ENCODE data around the gene BFSP2. TPM values are rescaled to one million over a fixed set of nuclear protein-coding genes. Genes with fewer than 3 reads are reported as not detected.

Gene BFSP2
- polyA plus RNA-seq (ENCODE audit: insufficient read length): not detected

DNA sequence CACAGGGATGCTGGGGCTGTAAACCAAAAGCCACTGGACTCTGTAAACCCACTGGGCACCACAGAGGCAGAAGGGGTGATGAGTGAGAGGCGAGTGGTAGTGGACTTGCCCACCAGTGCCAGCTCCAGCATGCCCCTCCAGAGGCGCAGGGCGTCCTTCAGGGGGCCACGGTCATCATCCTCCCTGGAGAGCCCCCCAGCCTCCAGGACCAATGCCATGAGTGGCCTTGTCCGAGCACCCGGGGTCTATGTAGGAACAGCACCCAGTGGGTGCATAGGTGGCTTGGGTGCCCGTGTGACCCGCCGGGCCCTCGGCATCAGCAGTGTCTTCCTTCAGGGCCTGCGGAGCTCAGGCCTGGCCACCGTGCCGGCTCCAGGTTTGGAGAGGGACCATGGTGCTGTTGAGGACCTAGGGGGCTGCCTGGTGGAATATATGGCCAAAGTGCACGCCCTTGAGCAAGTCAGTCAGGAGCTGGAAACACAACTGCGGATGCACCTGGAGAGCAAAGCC lies at the start of gene BFSP2:
TSS of gene BFSP2 (plus strand) at position 51 of the 510 bp plus-strand sequence. CDS start at position 79, 28 bp downstream.
- DNase-seq (ENCODE audit: low read depth): no peak

GRCh38 chr3:133354721-133355120 lies 45.1 kb upstream of the BFSP2 start:
- DNase-seq (ENCODE audit: low read depth): no peak

DNA sequence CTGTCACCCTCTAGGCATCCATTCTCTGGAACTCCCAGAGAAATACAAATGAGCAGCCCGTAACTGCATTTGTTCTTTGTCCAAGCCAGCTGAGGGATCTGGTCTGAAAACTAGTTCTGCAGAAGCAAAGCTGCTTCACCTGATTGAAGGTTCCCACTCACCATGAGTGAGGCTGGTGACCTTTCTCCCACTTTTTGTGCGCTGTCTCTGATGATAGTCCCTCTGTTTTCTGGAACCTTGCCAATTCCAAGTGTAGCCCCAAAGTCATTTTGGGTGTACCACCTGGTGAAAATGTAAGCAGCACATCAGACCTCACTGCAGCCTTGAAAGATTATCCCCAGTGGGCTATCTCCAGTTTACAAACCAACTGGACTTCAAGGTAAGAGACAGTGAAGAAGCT lies 39.4 kb upstream of the BFSP2 start:
- DNase-seq (ENCODE audit: low read depth): no peak

GRCh38 chr3:133361011-133361410 lies 38.8 kb upstream of the BFSP2 start:
- no peak for DNase-seq (ENCODE audit: low read depth)

- DNase-seq (ENCODE audit: low read depth): no peak
Observed at GRCh38 chr3:133361435-133361834, 38.4 kb upstream of the BFSP2 start.

- no peak for DNase-seq (ENCODE audit: low read depth)
Observed at GRCh38 chr3:133362539-133362938, 37.3 kb upstream of the BFSP2 start.

DNA sequence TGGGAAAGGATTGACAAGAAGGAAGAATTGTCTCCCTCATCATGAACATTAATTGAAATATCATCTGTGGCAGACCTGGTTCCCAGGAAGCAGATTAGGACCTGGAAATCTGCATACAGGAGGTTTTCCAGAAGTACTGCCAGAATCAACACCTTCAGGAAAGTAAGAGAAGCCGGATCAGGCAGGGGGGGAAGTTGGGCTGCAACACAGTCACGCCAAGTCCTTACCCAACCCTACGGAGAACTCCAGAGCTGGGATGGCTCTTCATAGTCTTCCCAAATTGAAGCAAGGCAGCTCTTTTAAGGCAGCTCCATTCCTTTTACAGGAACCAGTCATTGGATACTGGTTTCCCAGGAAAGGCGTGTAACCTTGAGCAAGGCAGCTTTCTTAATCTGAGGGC lies 35.2 kb upstream of the BFSP2 start:
- no peak for DNase-seq (ENCODE audit: low read depth)

- DNase-seq (ENCODE audit: low read depth): no peak
Observed at GRCh38 chr3:133366921-133367320, 32.9 kb upstream of the BFSP2 start.

DNA sequence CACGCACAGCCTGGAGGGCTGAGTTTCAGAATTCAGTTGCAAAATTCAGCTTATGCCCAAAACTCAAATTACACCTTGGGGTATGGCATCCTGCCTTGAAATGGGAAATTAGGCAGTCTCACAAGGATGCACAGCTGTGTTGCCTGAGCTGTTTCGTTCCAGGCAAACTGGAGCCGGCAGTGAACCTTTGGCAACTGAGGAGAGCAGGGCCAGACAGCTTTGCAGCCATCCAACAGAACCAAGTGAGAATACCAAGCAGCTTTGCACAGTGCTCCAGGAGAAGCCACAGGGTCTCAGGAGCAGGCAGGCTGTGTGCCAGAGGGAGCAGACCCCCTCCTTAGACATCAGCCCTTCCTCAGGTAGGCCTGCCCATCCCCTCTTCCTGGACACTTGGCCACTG lies 32.5 kb upstream of the BFSP2 start:
- no peak for DNase-seq (ENCODE audit: low read depth)

DNA sequence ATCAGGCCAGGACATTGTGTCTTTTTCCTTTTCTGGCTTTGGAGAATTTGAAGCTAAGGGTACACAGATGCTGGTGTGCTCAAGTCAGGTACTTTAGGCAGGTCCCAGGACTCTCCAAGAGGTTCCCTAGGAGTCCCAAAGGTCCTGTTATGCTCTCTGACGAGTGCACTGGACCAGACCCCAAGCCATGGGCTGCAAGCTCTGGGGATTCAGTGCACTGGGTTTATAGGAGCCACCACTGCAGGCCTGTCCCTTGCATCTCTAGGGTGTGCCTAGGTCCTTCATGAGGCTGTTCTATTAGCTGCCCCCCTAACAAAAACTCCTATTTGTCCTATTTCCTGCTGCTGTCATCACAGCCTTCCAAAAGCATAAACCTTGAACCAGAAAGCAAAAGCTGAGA lies 31.9 kb upstream of the BFSP2 start:
- no peak for DNase-seq (ENCODE audit: low read depth)

GRCh38 chr3:133368371-133369067 lies 31.3 kb upstream of the BFSP2 start:
- no peak for DNase-seq (ENCODE audit: low read depth)

DNA sequence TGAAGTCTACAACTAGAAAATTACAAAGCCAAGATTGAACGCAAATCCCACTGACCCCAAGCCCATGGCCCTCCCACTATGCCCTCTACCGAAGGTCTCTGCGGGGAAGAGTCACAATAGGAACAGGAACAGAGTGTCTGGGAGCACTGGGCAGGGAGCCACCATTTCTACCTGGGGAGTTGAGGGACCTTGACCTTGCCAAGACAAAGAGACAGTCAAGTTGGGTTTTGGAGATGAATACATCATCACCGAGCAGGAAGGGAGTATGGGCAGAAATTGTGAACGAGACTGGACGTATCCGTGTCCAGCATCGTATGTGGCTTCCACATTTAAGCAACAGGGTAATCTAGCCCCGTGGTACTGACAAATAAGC lies 30.8 kb upstream of the BFSP2 start:
- DNase-seq (ENCODE audit: low read depth): no peak

DNA sequence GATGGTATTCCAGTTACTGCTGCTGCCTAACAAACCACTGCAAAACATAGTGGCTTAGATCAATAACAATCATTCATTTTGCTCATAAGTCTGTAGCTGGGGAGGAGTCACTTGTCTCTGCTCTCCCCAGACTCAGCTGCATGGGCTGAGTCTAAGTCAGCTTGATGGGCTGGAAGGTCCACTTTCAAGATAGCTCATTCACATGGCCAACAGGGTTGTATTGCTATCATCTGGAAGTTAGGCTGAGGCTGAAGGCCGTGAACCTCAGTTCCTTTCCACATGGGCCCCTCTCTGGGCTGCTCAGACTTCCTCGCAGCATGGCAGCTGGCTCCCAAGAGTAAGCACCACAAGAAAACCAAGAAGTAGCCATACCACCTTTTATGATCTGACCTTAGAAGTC lies 28.7 kb upstream of the BFSP2 start:
- DNase-seq (ENCODE audit: low read depth): no peak

- DNase-seq (ENCODE audit: low read depth): no peak
Observed at GRCh38 chr3:133371676-133372075, 28.2 kb upstream of the BFSP2 start.

DNA sequence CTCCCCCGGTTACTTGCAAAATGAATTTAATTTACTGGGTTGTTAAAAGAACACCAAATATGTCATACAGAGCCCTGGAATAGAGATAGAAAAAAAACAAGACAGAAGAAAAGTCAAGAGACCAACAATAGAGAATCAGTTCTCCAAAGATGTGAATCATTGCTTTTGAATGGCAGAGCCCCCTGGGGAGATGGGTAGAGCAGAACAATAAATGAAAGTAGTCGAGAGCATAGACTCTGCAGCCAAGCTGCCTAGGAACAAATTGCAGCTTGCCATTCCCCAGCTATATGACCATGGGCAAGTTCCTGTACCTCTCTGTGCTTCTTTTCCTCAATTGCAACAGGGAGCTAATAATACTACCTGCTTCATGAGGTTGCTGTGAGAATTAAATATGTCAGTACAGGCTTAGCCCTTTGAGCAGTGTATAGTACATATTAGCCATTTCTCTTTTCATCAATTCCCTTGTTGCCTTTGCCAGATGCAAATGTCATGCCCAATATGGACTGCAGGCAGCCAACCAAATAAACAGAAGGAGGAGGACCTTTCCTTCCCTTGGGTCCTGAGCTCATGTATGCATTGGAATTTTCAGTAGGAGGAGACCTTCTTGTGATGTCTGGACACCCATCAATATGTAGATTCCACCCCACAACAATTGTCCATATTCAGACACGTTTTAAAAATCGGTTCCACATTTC lies 25.0 kb upstream of the BFSP2 start:
- no peak for DNase-seq (ENCODE audit: low read depth)

GRCh38 chr3:133375403-133375745 lies 24.5 kb upstream of the BFSP2 start:
- DNase-seq (ENCODE audit: low read depth): no peak

- no peak for DNase-seq (ENCODE audit: low read depth)
Observed at GRCh38 chr3:133376810-133377209, 23.0 kb upstream of the BFSP2 start.

GRCh38 chr3:133377396-133377795 lies 22.5 kb upstream of the BFSP2 start:
- DNase-seq (ENCODE audit: low read depth): peak; percentile 19

DNA sequence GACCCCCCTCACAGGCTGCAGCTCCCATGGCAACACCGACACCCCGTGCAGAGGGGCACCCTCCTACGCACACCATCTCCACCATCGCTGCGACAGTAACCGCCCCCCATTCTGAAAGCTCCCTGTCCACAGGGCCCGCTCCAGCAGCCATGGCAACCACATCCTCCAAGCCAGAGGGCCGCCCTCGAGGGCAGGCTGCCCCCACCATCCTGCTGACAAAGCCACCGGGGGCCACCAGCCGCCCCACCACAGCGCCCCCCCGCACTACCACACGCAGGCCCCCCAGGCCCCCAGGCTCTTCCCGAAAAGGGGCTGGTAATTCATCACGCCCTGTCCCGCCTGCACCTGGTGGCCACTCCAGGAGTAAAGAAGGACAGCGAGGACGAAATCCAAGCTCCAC lies 19.9 kb upstream of the BFSP2 start:
- no peak for DNase-seq (ENCODE audit: low read depth)

DNA sequence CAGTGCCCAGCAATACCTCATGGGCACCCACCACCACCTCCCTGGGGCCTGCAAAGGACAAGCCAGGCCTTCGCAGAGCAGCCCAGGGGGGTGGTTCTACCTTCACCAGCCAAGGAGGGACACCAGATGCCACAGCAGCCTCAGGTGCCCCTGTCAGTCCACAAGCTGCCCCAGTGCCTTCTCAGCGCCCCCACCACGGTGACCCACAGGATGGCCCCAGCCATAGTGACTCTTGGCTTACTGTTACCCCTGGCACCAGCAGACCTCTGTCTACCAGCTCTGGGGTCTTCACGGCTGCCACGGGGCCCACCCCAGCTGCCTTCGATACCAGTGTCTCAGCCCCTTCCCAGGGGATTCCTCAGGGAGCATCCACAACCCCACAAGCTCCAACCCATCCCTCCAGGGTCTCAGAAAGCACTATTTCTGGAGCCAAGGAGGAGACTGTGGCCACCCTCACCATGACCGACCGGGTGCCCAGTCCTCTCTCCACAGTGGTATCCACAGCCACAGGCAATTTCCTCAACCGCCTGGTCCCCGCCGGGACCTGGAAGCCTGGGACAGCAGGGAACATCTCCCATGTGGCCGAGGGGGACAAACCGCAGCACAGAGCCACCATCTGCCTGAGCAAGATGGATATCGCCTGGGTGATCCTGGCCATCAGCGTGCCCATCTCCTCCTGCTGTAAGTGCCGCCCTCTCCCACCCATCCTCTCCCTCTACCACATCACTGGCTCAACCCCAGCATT lies 19.2 kb upstream of the BFSP2 start:
- no peak for DNase-seq (ENCODE audit: low read depth)

GRCh38 chr3:133381346-133382109 lies 18.3 kb upstream of the BFSP2 start:
- DNase-seq (ENCODE audit: low read depth): no peak

DNA sequence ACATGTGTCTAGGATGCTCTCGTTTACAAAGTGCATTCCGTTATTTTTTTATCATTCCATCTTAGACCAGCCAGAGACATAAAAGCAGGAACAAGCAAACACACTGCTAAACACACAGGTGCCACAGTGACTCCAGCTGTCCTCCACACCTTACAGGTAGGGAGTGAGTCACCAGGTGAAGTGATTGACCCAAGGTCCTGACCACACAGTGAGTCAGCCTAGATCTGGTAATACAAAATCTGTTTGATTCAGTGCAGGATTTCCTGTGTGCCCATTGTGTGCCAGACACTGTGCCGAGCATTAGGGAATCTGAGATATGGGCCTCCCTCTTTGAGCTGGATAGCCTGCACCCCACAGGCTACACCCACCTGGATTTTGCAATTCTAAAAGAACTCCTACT lies 16.7 kb upstream of the BFSP2 start:
- DNase-seq (ENCODE audit: low read depth): no peak

Measured in forelimb muscle (tissue), 1 donor.